GM18526 (cell line): ENCODE data around the gene RNF167.

Experiments
- POLR2A ChIP-seq: IDR thresholded peaks from 3 replicates; pipeline ENCODE4 v1.6.1; 2011; ENCODE audit not compliant: insufficient read length; ENCODE audit errors: extremely low read depth

The RNF167 gene

GRCh38 chr17:4939796-4940554 lies at the start of gene RNF167, which contains the start of gene SLC25A11:
TSS of gene RNF167 (plus strand) at chr17:4940268. CDS start at chr17:4940910, 642 bp downstream.
TSS of gene SLC25A11 (minus strand) at chr17:4940046. CDS start at chr17:4939910, 136 bp downstream.
- peak; percentile 91 for TF ChIP-seq POLR2A

GRCh38 chr17:4891411-4892410 lies 48.4 kb upstream of the RNF167 start:
- no peak for TF ChIP-seq POLR2A

GRCh38 chr17:4892499-4893221 lies 47.4 kb upstream of the RNF167 start:
- TF ChIP-seq POLR2A = no peak

- no peak for TF ChIP-seq POLR2A
Observed at GRCh38 chr17:4893272-4893671, 46.8 kb upstream of the RNF167 start.

GRCh38 chr17:4893721-4894560 lies 46.1 kb upstream of the RNF167 start:
- no peak for TF ChIP-seq POLR2A

- no peak for TF ChIP-seq POLR2A
Observed at GRCh38 chr17:4895121-4895520, 44.9 kb upstream of the RNF167 start.

- no peak for TF ChIP-seq POLR2A
Observed at GRCh38 chr17:4895657-4896331, 44.3 kb upstream of the RNF167 start.

GRCh38 chr17:4896332-4897197 lies 43.5 kb upstream of the RNF167 start:
- TF ChIP-seq POLR2A = no peak

GRCh38 chr17:4897198-4897687 lies 42.8 kb upstream of the RNF167 start:
- no peak for TF ChIP-seq POLR2A

GRCh38 chr17:4897785-4898184 lies 42.3 kb upstream of the RNF167 start:
- no peak for TF ChIP-seq POLR2A

- no peak for TF ChIP-seq POLR2A
Observed at GRCh38 chr17:4898351-4898750, 41.7 kb upstream of the RNF167 start.

GRCh38 chr17:4898927-4899326 lies 41.1 kb upstream of the RNF167 start:
- no peak for TF ChIP-seq POLR2A
